ENCODE results near the gene CASP8. TPM values are rescaled to one million over a fixed set of nuclear protein-coding genes. Genes with fewer than 3 reads are reported as not detected.

Gene CASP8
- total and polyA plus RNA-seq, 2 of the 8 experiments (the other 6 are each of a cell fraction or from before 2014, with no cell fraction given): 2.3 to 3.6 TPM

- H2BK120ac ChIP-seq (replicated peaks; ENCODE audit: low read depth, low read length): no peak overlapping the region
- no peak overlapping the region for H4K91ac ChIP-seq (replicated peaks; ENCODE audit: insufficient read length, low read length)
- 0 out of 2 replicates have a peak overlapping the region, but pooled peaks have one; percentile 37 for H2BK15ac ChIP-seq (ENCODE audit: low read length)
- FAIRE-seq (no peak), DNase-seq (ENCODE audit: low read depth in 1 of 2, low spot score in 2 of 2) (no peak)
- H3K79me1 ChIP-seq (ENCODE audit: low read depth, low read length): no peaks in the 10 kb centered on the region
- ChIA-PET CTCF (ENCODE audit: partially characterized antibody) (interaction anchor here (0.6 to 2.2 kb wide), 6 partner anchors 20 to 115 kb away, joined by 3 to 5 read pairs (median 4); no protein-coding TSS in a partner anchor), POLR2A (ENCODE audit: partially characterized antibody) (no interaction called here)
- H3K56ac ChIP-seq (replicated peaks; ENCODE audit: insufficient read length, low read depth, low read length): no peak overlapping the region
- 0 out of 2 replicates have a peak overlapping the region, but pooled peaks have one; percentile 8 for H2BK20ac ChIP-seq (ENCODE audit: low read length)
- H2AFZ ChIP-seq (ENCODE audit: low read length): peak overlapping the region; percentile 87
- H3K4me1 ChIP-seq (replicated peaks in 1 of 4; ENCODE audit: control insufficient read depth in 3 of 4, insufficient read depth in 4 of 4, low read length in 3 of 4): peaks cover 0 to 14% (median 6%) of the 10 kb centered on the region in 4 experiments; a peak in 6 of 7 replicates
- H3K9me3 ChIP-seq (ENCODE audit: insufficient read depth in 2 of 2, low read depth in 1 of 2, low read length in 1 of 2): no peaks in the 10 kb centered on the region
- peak overlapping the region in 1 of 4 experiments; percentile 37; a peak in 3 of 8 replicates for H3K4me3 ChIP-seq (ENCODE audit: extremely low read depth in 1 of 4, insufficient read depth in 2 of 4, low read depth in 3 of 4, low read length in 4 of 4)
- 70% methylated on average over 15 of the region's 15 CpGs; no CpG with 5 or more reads in 1 of the 2 experiments for WGBS, 2 experiments (ENCODE audit: extremely low coverage in 1 of 2, insufficient coverage in 1 of 2, insufficient read length in 1 of 2, insufficient replicate concordance in 2 of 2, low coverage in 1 of 2, low lambda C conversion rate in 2 of 2, missing lambda C conversion rate in 1 of 2)
- H3K18ac ChIP-seq (ENCODE audit: extremely low read depth, low read length): peak overlapping the region; percentile 56
- H3K23me2 ChIP-seq (ENCODE audit: low read depth, low read length): no peaks in the 10 kb centered on the region
- peak overlapping the region; percentile 80; the same call in 1 of the 2 replicates for H2BK5ac ChIP-seq (ENCODE audit: low read depth, low read length)
- no peak overlapping the region for H4K5ac ChIP-seq (ENCODE audit: insufficient read length, low read depth, low read length)
- H3K23ac ChIP-seq (ENCODE audit: insufficient read length): no peak overlapping the region
- H4K20me1 ChIP-seq (replicated peaks in 1 of 2; ENCODE audit: control insufficient read depth in 1 of 2, insufficient read depth in 2 of 2, low read length in 2 of 2): no peaks in the 10 kb centered on the region
- peak overlapping the region; percentile 54; the same call in 1 of the 2 replicates for H4K8ac ChIP-seq (ENCODE audit: extremely low read depth, insufficient read depth, low read length)
- H2BK12ac ChIP-seq (ENCODE audit: low read depth, low read length): peak overlapping the region; percentile 96
- H3K14ac ChIP-seq (ENCODE audit: insufficient read length): no peak overlapping the region
- H3K27me3 ChIP-seq (replicated peaks in 1 of 4; ENCODE audit: control insufficient read depth in 3 of 4, extremely low read depth in 1 of 4, insufficient read depth in 3 of 4, low read length in 3 of 4): peaks cover 0 to 3% (median 0%) of the 10 kb centered on the region in 4 experiments; a peak in 1 of 7 replicates
- no peak overlapping the region for H2AK5ac ChIP-seq (ENCODE audit: low read depth, low read length)
- no peaks in the 10 kb centered on the region for H3K36me3 ChIP-seq (ENCODE audit: control insufficient read depth in 2 of 4, insufficient read depth in 4 of 4, low read length in 3 of 4)
- H3K4ac ChIP-seq (replicated peaks; ENCODE audit: insufficient read length, low read depth, low read length): no peak overlapping the region
- H3K9ac ChIP-seq (replicated peaks in 1 of 4; ENCODE audit: extremely low read depth in 1 of 4, low read depth in 3 of 4, low read length in 3 of 4): no peak overlapping the region
- H3K79me2 ChIP-seq (ENCODE audit: control insufficient read depth in 1 of 2, insufficient read depth in 2 of 2, low read length in 2 of 2): no peaks in the 10 kb centered on the region
- peak overlapping the region; percentile 31 to 43 for H3K4me2 ChIP-seq (ENCODE audit: insufficient read depth in 1 of 2, low read depth in 2 of 2, low read length in 2 of 2)
- no peak overlapping the region for H3K27ac ChIP-seq (ENCODE audit: low read depth, low read length)
- no peak for TF ChIP-seq NRF1 (IDR thresholded peaks at IDR 0.05; ENCODE audit: low read depth, low read length)
- no peak for TF ChIP-seq HDAC6 (IDR thresholded peaks at IDR 0.05; ENCODE audit: low read depth, low read length)
- TF ChIP-seq E2F6 (IDR thresholded peaks at IDR 0.05): no peak
- TF ChIP-seq POU5F1 (IDR thresholded peaks at IDR 0.05; ENCODE audit: low read depth, low read length): no peak
- no peak for TF ChIP-seq ASH2L (IDR thresholded peaks at IDR 0.05; ENCODE audit: low read length)
- TF ChIP-seq BRCA1 (IDR thresholded peaks at IDR 0.05; ENCODE audit: low read depth, low read length): no peak
- no peak for TF ChIP-seq MAX (IDR thresholded peaks at IDR 0.05)
- TF ChIP-seq BACH1 (IDR thresholded peaks at IDR 0.05; ENCODE audit: low read length): no peak
- TF ChIP-seq SP4 (IDR thresholded peaks at IDR 0.05; ENCODE audit: low read length): no peak
- TF ChIP-seq FOSL1 (IDR thresholded peaks at IDR 0.05; ENCODE audit: insufficient read depth, low read depth, low read length): no peak
- TF ChIP-seq CBX5 (IDR thresholded peaks at IDR 0.05; ENCODE audit: low read depth, low read length): no peak
Measured at GRCh38 chr2:201258666-201259615, 1.4 kb upstream of the CASP8 start.
